Ovary (tissue), 3 donors: ENCODE results near the gene TMEM198.

Experiments
- EP300 ChIP-seq: sonication (generic); formaldehyde crosslinking; IDR thresholded peaks from one replicate; pipeline ENCODE4 v1.6.1; 2017; ENCODE audit warnings: antibody characterized with exemption
- POLR2A ChIP-seq: fragments of 450-650 bp; IDR thresholded peaks from one replicate; pipeline ENCODE4 v1.6.1; 2017; ENCODE audit warnings: antibody characterized with exemption, mild to moderate bottlenecking, moderate library complexity
- TF ChIP-seq, protein P1 (sequence below), 3 donors: fragments of 450-650 bp in 2 of 3; fragments of 200-600 bp in 1 of 3; IDR thresholded peaks; one replicate each; pipeline versions ENCODE4 v1.5.1 to v1.8.0; 2016 to 2022; ENCODE audit warnings: antibody characterized with exemption in 3 of 3, mild to moderate bottlenecking in 1 of 3
- donor health status: DM: no; HTN: no; CAD: no.

GRCh38 chr2:219569635-219570034 is 25.8 kb downstream of the TMEM198 start:
- TF ChIP-seq EP300 (no peak), POLR2A (no peak)
- TF ChIP-seq, protein P1, sequence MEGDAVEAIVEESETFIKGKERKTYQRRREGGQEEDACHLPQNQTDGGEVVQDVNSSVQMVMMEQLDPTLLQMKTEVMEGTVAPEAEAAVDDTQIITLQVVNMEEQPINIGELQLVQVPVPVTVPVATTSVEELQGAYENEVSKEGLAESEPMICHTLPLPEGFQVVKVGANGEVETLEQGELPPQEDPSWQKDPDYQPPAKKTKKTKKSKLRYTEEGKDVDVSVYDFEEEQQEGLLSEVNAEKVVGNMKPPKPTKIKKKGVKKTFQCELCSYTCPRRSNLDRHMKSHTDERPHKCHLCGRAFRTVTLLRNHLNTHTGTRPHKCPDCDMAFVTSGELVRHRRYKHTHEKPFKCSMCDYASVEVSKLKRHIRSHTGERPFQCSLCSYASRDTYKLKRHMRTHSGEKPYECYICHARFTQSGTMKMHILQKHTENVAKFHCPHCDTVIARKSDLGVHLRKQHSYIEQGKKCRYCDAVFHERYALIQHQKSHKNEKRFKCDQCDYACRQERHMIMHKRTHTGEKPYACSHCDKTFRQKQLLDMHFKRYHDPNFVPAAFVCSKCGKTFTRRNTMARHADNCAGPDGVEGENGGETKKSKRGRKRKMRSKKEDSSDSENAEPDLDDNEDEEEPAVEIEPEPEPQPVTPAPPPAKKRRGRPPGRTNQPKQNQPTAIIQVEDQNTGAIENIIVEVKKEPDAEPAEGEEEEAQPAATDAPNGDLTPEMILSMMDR (IDR thresholded peaks at IDR 0.05), result no peak
